Hematopoietic multipotent progenitor cell treated with erythropoietin and hydrocortisone succinate and interleukin-3 and kit ligand, for 4 days (in vitro differentiated cells): Measurements from ENCODE around the gene USP32.
"Not testable (repeated sequence)": the region's sequence is repeated elsewhere in the genome, so short reads cannot be mapped to it uniquely, and the experiment has no call there.

Experiments
- DNase-seq: peaks from one replicate; pipeline ENCODE4 v3.0.0-alpha.2; 2015

The USP32 gene

DNA sequence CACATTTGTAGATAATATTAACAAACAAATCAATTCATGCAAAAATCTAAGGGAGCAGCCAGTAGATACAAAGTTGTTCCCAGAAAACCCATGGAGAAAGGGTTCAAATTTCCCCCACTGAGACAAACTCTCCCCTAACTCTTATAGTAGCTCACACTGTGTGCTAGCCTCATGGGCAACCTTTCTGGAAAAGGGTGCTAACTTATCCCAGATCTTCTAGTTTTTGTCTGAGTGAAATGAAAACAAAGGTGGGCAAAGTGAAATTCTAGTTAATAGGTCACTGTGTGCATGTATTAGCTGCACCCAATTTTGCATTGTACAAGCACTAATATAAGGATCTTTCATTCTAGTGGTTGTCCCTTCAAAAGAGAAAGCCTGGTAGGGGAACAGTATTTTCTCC, 9.9 kb upstream of the USP32 start:
- DNase-seq = no peak

DNA sequence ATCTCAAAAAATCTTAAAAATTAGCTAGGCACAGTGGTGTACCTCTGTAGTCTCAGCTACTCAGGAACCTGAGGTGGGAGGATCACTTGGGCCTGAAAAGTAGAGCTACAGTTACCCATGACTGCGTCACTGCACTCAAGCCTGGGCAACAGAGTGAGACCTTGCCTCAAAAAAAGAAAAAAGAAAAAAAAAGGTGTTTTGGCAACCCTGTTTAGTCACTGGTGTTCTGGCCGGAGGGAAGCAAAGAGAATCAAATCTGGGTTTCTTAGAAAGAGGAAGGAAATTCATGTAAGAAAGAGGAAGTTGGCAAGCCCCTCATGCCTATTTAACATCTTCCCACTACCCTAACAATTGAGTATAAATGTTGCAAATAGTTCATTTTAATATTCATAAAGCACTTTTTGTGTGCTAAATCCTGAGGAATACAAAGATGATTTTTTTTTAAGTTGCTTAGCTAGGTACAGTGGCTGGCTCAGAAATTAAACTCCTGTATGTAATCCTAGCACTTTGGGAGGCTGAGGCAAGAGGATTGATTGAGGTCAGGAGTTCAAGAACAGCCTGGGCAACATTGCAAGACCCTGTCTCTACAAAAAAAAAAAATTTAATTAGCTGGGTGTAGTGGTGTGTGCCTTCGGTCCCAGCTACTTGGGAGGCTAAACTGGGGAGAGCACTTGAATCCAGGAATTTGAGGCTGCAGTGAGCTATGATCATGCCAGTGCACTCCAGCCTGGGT, 6.5 kb upstream of the USP32 start:
- DNase-seq = peak; percentile 93

DNA sequence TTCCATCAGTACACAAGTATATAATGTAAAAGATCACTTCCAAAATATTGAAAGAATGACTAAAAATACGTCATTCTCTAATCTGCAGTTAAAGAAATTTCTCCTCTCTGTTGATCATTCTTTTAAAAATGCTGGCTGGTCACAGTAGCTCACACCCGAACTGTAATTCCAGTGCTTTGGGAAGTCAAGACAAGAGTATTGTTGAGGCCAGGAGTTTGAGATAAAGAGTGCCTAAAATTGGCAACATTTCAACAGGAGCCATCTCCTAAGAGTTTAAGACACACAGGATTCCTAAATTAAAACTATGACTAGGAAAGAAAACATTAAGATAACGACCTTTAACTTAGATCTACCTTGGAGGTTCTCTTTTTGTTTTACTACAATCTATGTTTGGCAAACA, 4.5 kb upstream of the USP32 start:
- DNase-seq = no peak

DNA sequence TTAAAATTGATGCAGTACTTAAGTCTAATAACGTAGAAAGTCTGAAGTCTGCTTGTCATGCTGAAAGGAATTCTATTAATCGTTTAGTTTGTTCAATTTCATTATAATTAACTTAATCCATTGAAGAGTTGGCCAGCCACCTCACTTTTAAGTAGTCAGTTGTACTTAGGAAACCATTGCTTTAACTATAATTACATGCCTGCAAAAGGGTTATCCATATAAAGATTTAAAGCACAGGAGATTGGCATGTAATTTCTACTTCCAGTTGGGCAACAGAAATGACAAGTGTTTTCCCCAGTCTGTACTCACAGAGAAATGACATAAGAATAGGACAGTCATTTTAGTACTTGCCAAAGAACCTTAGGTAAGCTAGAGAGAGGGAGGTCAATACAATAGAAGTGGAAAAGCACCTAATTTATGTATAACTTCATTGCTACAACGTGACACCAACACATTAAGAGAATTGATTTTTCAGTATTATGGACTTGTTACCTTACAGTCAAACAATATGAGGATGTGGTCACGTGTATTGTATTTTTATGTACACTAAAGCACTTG, 3.7 kb upstream of the USP32 start:
- DNase-seq = peak; percentile 22

DNA sequence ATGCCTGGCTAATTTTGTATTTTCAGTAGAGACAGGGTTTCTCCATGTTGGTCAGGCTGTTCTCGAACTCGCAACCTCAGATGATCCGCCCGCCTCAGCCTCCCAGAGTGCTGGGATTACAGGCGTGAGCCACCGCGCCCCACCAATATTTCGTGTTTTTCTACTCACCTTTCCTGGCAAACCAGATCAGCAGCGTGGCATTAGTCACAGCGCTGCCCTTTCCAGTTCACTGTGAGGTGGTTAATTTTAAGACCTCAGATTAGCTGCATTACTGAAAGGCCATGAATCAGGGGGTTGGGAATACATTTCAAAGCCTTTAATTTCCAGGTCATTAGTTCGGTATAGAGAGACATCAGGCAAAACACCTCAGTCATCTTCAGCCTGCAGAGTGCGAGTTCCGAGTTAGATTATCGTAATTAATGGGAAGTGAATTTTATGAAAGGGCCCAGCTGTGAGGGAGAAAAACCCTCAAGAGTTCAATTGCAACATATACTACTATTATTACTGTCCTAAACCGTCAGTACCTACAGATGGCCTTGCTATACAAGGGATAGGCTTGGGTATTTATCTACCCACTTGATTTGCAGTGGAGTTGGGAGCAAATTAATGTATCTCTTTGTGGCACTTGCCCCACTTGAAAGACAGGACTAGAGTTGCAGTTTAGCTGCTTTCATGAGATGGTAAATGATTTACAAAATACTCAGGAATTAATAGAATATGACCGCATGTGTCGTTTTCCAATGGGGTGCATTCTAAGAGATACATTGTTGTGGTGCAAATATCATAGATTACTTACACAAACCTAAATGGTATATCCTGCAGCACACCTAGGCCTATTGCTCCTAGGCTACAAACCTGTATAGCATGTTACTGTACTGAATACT, 2.1 kb upstream of the USP32 start:
- peak; percentile 63 for DNase-seq

DNA sequence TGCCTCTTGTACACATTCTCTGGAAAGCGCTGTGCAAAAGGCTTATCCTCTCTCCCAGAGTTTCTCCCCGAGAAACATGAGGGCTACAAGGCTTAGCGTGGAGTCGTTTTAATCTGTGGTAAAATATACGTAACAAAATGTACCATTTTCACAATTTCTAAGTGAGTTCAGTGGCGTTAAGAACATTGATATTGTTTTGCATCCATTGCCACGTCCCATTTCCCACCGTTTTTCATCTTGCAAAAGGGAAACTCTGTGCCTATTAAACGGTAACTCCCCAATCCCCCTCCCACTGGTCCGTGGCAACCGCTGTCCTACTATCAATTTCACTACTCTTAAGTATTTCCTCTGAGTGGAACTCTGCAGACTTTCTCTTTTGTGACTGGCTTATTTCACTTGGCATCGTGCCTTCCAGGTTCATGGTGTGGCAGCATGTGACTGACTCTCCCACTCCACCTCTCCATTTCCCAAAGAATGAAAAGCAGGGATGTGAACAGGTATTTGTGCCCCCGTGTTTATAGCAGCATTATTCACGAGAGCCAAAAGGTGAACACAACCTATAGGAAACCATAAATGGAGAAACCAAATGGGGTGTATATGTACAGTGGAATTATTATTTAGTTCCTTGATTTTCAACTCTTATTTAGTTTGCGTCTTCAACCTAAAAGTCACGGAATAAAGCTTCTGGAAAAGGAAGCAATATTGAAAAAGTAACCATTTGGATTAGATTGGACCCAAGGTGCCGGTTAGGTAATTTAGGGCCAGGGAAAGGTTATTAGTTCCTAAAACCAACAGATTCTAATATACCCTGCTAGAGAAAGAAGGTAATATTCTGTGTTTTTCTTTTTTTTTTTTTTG, 1.1 kb upstream of the USP32 start:
- peak; percentile 83 for DNase-seq

DNA sequence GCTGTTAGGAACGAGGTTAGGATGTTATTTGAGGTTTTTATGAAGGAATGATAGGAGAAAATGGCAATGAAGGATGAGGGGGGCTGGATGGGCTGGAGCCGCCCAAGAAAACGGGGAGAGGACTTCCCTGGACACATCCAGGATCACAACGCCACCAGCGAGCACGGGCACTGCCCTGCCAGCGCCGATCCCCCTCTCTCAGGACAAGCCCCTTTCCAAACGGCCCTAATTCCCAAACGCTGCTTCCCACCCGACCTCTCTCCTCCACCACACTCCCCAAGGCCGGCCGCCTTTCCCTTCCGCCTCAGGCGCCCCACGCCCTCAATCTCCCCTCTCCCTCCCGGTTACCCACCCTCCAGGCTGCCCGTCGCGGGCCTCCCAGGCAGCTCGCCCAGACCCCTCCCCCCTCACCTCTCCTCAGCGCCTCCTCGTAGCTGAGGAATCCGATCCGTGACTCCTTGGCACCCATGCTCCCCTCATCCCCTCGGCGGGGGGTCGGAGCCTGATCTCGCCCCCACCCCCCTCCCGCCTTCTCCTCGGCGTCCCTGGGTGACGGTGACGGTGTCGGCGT, 377 bp downstream of the USP32 start:
- DNase-seq = no peak

DNA sequence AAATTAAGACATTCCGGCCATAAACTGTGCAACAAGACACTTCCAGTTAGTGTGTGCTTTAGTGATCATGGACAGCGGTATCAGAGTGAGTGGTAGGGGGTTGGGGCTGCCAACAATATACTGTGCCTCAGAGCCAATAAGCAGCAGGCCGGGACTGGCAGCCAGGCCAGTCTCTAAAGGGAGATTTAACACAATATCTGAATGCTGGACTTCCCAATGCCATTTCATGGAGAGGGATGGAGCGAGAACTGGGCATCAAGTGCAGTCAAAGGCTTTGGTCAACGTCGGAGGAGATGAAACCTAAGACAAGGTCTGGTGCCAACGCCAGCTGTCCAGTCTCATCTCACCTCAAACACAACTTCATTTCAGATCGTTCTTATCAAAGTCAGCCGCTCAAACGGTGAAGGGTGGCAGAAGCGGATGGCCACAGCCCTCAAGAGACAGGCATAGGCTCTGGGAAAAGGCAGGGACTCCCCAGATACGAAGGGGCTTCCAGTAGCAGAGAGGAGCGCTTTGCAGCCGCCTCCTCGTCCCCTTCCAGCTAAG, 935 bp downstream of the USP32 start:
- peak; percentile 79 for DNase-seq

DNA sequence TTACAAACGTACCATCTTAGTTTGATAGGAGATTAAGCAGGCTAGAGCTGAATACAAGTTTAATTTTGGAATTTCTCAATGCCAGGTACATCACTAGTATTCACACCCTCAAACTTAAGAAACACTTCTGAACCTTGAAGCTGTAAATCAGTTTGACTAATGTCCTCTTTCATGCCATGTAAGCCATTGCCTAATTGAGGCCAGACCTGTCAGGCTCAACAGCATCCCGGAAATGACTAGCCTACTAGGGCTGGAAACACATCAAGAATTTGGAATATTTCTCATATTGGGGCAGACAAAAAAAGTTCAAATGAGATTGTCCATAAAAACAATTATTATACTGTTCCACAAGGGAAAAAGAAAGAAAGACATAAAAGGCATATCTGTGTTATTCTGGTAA, 1.7 kb downstream of the USP32 start:
- peak; percentile 54 for DNase-seq

DNA sequence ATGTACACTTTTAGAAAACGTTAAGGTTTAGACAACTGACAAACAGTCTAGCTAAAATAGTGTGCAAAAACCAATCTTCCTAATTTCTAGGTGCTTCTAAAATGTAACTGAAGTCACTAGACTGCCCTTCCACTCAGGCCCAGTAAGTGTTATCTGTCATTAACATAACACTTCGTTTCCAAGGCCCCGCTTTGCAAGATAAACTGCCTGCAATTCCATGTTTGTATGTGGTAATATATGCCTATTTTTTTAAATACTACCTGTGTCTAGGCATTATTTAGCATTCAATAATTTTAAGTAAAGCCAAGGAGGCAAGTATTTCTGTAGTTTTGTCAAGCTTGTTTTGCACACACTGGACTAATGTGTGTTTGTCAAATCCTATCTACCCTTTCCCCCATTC, 3.2 kb downstream of the USP32 start:
- DNase-seq = peak; percentile 89

DNA sequence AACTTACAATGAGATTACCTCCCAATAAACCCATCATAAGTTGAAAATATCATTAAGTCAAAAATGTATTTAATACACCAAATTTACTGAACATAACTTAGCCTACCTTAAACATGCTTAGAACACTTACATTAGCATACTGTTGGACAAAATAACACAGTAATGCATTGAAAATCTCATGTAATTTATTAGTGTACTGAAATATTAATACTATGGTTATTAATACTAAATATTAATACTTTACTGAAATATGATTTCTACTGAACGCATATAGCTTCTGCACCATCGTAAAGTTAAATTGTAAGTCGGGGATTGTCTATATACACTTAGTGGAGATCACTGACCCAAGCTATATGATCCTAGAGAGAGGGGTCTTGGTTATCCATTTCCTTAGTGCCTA, 4.3 kb downstream of the USP32 start:
- DNase-seq = no peak

DNA sequence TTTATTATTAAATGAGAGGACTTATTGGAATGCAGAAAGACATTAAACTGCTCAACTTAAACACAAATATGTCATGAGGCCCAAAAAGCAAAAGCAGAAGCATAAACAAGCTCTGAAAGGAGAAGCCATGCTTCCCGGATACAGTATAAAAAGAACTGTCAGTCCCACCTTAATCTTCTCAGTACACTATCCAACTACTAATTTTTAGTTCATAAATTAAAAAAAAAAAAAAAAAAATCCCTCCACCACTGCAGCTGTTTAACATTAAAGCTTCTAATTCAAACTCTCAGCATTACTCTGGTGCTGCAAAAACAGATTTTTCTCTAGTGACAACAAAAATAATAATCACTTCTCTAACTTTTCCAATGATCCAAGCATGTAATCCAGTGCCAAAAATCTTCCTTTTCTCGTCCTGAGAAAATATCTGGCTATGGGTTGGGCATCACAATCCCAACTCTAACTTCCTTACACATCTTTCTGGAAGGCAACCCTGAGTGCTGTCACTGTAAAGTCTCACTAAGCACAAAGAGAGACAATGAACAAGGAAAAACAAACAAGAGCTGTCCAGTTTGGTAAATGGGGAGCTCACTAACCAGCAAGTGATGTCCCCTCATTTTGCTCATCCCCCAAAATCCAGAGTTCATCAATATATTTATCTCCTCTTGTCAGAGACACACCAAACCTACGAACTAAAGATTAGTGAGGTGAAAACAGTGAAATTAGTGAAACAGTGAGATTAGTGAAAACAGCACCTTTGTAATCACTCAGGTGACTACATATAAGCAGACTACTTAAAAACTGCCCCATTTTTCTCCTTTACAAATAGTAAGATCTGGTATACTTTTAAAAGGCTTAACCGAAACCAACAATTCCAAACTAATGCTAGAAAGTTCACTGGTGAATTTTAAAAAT, 5.5 kb downstream of the USP32 start:
- DNase-seq = peak; percentile 47

DNA sequence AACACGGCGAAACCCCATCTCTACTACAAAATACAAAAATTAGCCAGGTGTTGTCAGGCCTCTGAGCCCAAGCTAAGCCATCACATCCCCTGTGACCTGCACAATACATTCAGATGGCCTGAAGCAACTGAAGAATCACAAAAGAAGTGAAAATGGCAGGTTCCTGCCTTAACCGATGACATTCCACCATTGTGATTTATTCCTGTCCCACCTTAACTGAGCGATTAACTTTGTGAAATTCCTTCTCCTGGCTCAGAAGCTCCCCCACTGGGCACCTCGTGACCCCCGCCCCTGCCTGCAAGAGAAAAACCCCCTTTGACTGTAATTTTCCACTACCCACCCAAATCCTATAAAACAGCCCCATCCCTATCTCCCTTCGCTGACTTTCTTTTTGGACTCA, 7.0 kb downstream of the USP32 start:
- not testable (repeated sequence) for DNase-seq

DNA sequence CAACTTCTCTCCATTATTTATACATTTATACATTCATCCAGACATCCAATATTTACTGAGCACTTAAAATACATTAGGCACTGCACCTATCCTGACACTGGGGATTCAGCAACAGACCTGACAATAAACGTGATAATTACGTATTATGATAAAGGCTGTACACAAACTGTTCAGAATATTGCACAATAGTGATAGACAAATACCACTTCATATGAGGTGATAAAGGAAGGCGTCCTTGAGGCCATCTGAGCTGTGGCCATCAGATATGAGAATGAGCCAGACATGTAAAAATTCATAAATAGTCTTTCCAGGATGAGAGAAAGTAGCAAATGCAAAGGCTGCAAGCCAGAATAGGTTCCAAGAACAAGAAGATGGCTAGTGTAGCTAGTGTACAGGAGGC, 8.6 kb downstream of the USP32 start:
- DNase-seq = peak; percentile 57

DNA sequence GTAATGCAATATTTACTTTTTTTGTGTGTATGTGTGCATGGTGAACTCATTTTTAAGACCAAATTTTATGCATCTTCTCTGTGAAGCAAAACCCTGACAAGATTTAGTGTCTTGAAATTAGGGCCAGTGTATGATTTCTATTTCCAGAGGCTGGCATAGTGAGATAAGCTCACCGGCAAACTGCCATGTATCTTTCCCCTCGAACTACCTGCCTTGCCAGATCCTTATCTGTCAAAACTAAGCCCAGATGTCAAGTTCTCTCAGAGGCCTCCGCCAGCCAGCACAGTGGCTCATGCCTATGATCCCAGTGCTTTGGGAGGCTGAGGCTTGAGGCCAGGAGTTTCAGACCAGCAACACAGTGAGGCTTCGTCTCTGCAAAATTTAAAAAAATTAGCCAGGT, 10.0 kb downstream of the USP32 start:
- peak; percentile 47 for DNase-seq

DNA sequence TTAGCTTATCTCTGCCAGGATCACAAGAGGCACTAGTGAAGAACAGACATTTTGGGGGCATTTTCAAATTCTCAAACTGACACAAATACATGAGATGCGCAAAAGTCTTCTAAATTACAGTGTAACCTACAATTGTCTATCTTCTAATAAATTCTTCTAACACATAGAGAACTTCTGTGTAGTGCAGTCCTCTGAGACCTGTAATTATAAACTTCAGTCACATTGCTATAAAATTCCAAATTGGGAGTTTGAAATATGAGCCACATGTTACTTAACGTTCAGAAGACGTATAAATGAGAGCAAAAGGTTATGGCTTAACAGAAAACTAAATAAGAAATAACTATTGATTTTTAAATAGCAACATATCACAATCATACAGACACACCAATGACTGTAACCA, 12.5 kb downstream of the USP32 start:
- not testable (repeated sequence) for DNase-seq

DNA sequence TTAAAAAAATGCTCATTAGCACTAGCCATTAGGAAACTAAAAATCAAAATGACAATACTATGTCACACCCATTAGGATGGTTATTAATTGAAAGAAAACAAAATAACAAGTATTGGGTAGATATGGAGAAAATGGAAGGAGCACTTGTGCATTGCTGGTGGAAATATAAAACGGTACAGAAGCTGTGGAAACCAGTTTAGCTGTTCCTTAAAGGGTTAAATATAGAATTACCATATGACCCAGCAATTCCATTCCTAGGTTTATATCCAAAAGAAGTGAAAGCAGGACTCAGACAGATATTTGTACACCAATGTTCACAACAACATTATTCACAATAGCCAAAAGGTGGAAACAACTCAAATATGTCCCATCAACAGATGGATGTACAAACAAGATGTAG, 13.7 kb downstream of the USP32 start:
- DNase-seq = not testable (repeated sequence)

DNA sequence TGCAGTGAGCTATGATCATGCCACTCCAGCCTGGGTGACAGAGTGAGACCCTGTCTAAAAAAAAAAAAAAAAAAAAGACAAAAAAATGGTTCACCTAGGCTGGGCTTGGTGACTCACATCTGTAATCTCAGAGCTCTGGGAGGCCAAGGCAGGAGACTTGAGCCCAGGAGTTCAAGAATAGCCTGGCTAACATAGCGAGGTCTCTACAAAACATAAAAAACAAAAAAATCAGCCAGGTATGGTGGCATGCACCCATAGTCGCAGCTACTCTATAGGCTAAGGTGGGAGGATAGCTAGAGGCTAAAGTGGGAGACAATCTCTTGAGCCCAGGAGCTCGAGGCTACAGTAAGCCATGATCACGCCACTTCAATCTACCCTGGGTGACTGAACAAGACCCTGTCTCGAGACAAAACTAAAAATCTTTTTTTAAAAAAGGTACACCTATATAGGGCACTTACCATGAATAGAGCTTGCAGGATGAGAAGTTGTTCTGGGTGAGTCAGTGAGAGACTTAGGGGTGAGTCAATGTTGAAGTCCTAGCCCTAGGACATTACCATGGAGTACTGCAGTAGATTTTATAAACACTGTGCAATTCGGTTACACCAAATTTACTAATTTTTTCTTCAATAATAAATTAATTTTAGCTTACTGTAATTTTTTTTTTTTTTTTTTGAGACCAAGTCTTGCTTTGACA, 19.0 kb downstream of the USP32 start:
- no peak for DNase-seq

DNA sequence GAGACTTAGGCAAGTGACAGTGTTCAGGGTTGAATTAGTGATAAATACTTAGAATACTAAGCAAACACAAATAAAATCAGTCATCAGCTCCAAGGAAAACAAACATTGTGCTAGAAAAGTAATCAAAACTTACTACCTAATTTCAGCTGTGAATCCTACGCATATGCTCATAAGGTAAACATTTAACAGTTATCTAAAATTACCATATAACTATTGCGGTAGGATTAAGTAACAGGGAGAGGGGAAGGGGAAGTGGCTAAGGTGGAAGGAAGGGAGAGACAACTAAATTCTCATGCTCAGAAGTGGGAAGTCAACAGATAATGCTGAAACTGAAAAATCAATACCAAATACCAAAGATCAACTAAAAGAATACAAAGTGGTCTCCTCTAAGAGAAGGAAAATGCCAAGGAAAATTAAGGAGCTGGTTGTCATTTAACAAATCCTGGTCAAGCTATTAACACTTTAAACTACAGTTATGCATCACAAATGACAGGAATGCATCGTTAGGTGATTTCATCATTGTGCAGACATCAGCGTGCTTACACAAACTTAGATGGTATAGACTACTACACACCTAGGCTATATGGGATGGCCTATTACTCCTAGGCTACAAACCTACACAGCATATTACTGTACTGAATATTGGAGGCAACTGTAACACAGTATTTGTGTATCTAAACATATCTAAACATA, 20.0 kb downstream of the USP32 start:
- DNase-seq = peak; percentile 70

DNA sequence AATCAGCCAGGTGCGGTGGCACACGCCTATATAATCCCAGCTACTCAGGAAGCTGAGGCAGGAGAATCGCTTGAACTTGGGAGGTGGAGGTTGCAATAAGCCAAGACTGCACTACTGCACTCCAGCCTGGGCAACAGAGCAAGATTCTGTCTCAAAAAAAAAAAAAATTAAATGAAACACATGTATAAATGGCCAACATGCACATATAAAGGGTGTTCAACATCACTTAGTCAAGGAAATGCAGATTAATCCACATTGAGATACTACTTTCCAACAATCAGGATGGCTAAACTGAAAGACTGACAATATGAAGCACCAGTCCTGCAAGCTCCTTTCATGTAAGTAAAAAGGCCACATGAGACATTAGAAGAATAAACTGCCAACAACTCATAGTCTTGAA, 20.5 kb downstream of the USP32 start:
- no peak for DNase-seq
